Fibroblast of gingiva (primary cell): ENCODE measurements around the gene CCPG1.
"Not testable (repeated sequence)": the region's sequence is repeated elsewhere in the genome, so short reads cannot be mapped to it uniquely, and the experiment has no call there.

Experiments
- DNase-seq: peaks from one replicate; pipeline ENCODE4 v3.0.0-alpha.2; 2011; ENCODE audit warnings: low read depth

The CCPG1 gene

DNA sequence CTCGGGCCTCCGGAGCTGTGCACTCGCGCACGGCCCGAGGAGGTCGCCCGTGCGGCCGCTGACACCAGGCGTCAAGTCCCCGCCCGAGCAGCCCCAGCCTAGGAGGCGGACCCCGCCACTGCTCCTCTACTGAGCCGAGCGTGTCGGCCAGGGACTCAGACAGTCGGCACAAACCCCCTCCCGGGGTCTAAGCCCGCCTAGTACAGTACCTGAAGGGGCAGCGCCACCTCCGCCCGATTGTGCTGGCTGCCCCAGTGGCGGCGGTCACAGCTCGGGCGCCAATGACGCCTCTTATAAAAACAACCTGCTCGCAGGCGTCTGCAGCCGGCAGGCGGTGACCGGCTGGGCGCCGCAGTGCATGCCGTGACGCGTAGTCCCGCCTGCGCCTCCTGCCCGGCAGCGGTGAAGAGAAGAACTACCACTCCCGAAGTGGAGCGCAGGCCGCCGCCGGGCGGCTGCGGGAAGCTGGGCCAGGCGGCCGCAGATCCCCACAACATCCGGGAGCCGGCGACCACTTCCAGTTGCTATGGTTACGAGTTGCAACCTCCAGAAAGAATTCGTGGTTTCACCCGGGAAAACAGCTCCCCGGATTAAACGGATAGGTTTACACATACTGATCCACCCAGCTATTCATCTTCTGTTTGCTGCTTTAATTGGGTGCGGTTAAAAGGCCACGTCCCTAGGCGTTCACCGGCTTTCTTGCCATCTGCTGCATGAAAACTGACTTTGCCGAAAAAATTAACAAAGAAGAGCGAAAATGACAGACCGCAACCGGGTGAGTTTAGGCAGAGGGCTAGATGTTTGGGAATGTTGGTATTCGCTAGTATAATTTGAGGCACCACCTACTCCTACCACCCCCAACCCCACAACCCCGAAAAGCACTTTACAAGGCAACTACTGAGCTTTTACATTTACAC, at the start of gene CCPG1, which contains the start of gene PIERCE2:
Gene CCPG1, minus strand, starts transcription at position 348 of the 917 bp plus-strand sequence. CDS start 18,935 bp downstream, outside the sequence.
Gene PIERCE2, plus strand, starts transcription at position 484 of the 917 bp plus-strand sequence. Its CDS starts 274 bp downstream, at position 758.
- DNase-seq = peak; percentile 95

DNA sequence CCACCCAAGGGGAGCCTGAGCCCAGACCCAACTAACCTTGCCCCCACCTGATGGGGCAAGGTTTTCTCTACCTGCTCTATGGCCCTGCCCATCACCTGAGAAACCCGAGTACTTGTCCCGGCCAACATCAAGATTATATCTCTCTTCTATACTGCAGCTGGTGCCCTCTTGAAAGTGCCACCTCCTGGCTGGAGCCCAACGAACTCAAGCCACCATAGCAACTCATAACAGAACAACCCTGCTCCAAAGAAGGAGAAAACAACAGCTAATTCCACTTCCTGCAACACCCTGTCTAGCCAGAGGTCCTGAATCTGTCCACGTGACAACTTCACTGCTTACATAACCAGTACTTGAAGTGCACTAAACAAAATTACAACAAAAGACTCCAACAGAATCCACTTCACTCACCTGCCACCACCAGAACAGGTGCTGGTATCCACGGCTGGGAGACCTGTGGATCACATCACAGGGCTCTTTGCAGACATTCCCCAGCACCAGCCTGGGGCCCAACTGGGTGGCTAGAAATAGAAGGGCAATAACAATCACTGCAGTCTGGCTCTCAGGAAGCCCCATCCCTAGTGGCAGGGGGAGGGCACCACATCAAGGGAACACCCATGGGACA, 49.4 kb upstream of the CCPG1 start:
- no peak for DNase-seq

DNA sequence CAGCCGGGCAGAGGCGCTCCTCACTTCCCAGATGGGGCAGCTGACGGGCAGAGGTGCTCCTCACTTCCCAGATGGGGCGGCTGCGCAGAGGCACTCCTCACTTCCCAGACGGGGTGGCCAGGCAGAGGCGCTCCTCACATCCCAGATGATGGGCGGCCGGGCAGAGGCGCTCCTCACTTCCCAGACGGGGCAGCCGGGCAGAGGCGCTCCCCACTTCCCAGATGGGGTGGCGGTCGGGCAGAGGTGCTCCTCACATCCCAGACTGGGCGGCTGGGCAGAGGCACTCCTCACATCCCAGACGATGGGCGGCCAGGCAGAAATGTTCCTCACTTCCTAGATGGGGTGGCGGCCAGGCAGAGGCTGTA, 38.9 kb upstream of the CCPG1 start:
- DNase-seq = not testable (repeated sequence)

- DNase-seq = not testable (repeated sequence)
Measured at GRCh38 chr15:55446379-55447029, 38.3 kb upstream of the CCPG1 start.

- DNase-seq = not testable (repeated sequence)
Measured at GRCh38 chr15:55445936-55446335, 37.8 kb upstream of the CCPG1 start.

DNA sequence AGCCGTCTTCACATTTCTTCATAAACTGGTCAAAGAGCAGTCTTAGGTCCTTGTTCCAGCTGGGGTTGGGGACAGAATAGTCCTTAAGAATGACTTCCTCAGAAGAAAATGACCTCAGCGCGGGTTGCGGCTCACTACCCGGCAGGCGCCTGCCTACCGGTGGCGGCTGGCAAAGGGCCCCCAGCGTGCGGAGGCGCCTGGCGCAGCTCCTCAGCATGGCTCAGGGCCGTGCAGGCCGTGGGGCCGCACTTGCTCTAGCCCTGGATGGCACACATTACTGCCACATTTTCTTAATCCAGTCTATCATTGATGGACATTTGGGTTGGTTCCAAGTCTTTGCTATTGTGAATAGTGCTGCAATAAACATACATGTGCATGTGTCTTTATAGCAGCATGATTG, 35.0 kb upstream of the CCPG1 start:
- DNase-seq = not testable (repeated sequence)

DNA sequence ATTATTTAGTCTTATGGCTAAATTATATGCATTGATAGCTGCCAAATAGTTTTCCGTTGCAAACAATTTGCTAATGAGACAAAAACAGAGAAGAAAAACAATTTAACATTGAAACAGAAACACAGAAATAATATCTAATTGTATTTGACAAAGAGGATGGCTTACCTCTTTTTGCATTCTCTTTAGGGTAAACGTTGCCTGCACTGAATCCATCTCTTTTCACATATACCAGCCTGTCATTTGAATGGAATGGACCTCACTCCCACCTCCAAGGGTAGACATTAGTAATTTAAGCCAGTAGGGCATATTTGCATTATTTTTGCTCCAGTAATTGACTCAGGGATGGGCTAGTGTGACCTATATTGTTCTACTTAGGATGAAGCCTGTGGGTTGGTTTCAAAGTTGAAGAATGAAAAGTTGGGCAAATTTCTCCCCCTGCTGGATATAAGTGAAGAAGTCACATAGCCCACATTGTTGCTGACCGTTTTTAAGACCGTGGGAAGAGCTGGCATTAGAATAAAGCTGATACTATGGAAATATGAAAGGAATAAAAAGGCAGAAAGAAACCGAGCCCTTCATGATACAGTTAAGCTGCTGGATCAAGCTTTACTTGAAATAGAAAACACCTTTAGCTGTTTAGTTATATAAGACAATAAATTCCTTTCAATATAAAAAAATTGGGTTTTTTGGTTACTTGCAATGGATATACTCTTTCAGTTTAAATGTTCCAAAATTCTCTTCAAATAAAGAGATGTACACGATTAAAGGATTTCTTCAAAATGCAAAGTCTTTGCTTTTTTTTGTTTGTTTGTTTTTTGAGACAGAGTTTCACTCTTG, 27.0 kb upstream of the CCPG1 start:
- peak; percentile 54 for DNase-seq

GRCh38 chr15:55422089-55422488, 13.9 kb upstream of the CCPG1 start:
- DNase-seq = no peak

- DNase-seq = no peak
Measured at GRCh38 chr15:55420171-55420866, 12.2 kb upstream of the CCPG1 start.

GRCh38 chr15:55417678-55418077, 9.5 kb upstream of the CCPG1 start:
- not testable (repeated sequence) for DNase-seq

- not testable (repeated sequence) for DNase-seq
Measured at GRCh38 chr15:55408976-55409375, 817 bp upstream of the CCPG1 start.

- DNase-seq = peak; percentile 38
Measured at GRCh38 chr15:55407498-55408011, 604 bp downstream of the CCPG1 start.

DNA sequence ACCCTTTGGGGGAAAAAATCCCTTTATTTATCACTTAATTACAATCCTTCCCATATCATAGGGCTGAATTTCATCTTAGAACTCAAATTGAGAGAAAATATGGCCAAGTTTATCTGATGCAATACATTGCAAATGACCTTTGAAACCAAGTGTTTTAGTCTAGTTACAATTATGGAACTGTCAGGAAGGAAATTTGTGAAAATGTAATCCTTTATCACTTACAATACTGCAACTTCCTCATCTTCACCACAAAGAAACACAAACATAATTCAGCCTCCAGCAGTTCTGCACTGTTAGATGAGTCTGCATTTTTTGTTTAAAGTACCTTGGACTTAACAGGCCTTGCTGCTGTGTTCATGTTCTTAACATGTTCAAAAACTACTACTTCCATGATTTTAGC, 4.6 kb downstream of the CCPG1 start:
- DNase-seq = peak; percentile 48

GRCh38 chr15:55402707-55403106, 5.5 kb downstream of the CCPG1 start:
- peak; percentile 13 for DNase-seq

GRCh38 chr15:55401786-55402246, 6.3 kb downstream of the CCPG1 start:
- DNase-seq = no peak

- DNase-seq = not testable (repeated sequence)
Measured at GRCh38 chr15:55400050-55400449, 8.1 kb downstream of the CCPG1 start.

DNA sequence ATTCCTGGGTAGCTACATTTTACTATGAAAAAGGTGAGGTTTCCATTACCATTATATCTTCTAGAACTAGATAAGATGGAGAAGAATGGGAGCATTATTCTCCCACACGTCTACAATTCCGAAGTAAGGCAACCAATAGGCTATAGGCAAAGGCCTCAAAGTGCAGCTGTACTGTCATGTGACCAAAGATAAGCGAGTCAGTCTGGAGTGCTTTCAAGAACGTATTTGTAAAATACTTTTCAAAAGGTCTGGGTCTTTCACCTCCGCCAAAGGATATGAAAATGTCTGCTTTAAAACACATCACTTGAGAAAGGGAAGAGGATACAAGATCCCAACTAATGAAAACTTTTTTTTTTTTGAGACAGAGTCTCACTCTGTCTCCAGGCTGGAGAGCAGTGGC, 9.9 kb downstream of the CCPG1 start:
- DNase-seq = no peak

- DNase-seq = peak; percentile 63
Measured at GRCh38 chr15:55394694-55395093, 13.5 kb downstream of the CCPG1 start.

DNA sequence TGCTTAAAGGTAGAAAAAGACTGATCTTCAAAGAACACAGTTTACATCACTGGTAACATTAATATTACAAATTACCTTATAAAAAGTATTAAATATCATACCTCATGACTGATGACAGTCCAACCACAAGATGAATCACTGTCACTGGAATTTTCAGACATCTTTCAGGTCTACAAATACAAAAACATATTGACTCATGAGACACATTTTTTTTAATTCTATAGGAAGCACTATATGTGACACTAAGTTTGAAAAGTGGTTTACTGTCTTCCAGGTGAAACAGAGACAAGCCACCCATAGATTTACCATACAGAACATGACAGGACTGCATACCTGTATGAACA, 18.9 kb downstream of the CCPG1 start:
- DNase-seq = no peak

GRCh38 chr15:55387027-55387426, 21.1 kb downstream of the CCPG1 start:
- DNase-seq = no peak

GRCh38 chr15:55383687-55384086, 24.5 kb downstream of the CCPG1 start:
- DNase-seq = no peak
